ENCODE results near the gene DLGAP4. TPM values are rescaled to one million over a fixed set of nuclear protein-coding genes. Genes with fewer than 3 reads are reported as not detected.

Gene DLGAP4
- total RNA-seq, 2 donors from 2014 or later = 33.9 to 45.4 TPM

GRCh38 chr20:36270744-36271638, 35.1 kb upstream of the DLGAP4 start:
- DNase-seq (no peak), ATAC-seq (no peak)
- Mint-ChIP-seq H3K4me1 (no peaks in the 10 kb centered on the region), H3K4me3 (no peak overlapping the region), H3K27ac (no peak overlapping the region), H3K36me3 (ENCODE audit: low read depth) (peaks cover 2% of the 10 kb centered on the region), H3K27me3 (peaks cover 32% of the 10 kb centered on the region)
- no peaks in the 10 kb centered on the region for H3K9me3 ChIP-seq (ENCODE audit: control insufficient read depth, low read length, poor library complexity, severe bottlenecking)

- Mint-ChIP-seq H3K27me3 (peaks cover 40% of the 10 kb centered on the region), H3K4me3 (no peak overlapping the region), H3K4me1 (no peaks in the 10 kb centered on the region), H3K36me3 (ENCODE audit: low read depth) (peaks cover 2% of the 10 kb centered on the region), H3K27ac (no peak overlapping the region)
- no peaks in the 10 kb centered on the region for H3K9me3 ChIP-seq (ENCODE audit: control insufficient read depth, low read length, poor library complexity, severe bottlenecking)
- DNase-seq = no peak
- no peak for ATAC-seq
Measured at GRCh38 chr20:36271639-36272546, 34.2 kb upstream of the DLGAP4 start.

GRCh38 chr20:36272547-36273220, 33.5 kb upstream of the DLGAP4 start:
- Mint-ChIP-seq H3K4me3 (no peak overlapping the region), H3K4me1 (no peaks in the 10 kb centered on the region), H3K27me3 (peaks cover 44% of the 10 kb centered on the region), H3K36me3 (ENCODE audit: low read depth) (peaks cover 2% of the 10 kb centered on the region), H3K27ac (no peak overlapping the region)
- H3K9me3 ChIP-seq (ENCODE audit: control insufficient read depth, low read length, poor library complexity, severe bottlenecking) = no peaks in the 10 kb centered on the region
- no peak for ATAC-seq
- no peak for DNase-seq

- Mint-ChIP-seq H3K27me3 (peaks cover 51% of the 10 kb centered on the region), H3K36me3 (ENCODE audit: low read depth) (peaks cover 3% of the 10 kb centered on the region), H3K4me1 (no peaks in the 10 kb centered on the region), H3K4me3 (no peak overlapping the region), H3K27ac (no peak overlapping the region)
- no peaks in the 10 kb centered on the region for H3K9me3 ChIP-seq (ENCODE audit: control insufficient read depth, low read length, poor library complexity, severe bottlenecking)
- DNase-seq (no peak), ATAC-seq (no peak)
Measured at GRCh38 chr20:36273414-36274180, 32.5 kb upstream of the DLGAP4 start.

GRCh38 chr20:36274181-36274841, 31.8 kb upstream of the DLGAP4 start:
- no peak for ATAC-seq
- peaks cover 2% of the 10 kb centered on the region for H3K36me3 Mint-ChIP-seq (ENCODE audit: low read depth)
- H3K4me1 Mint-ChIP-seq = no peaks in the 10 kb centered on the region
- H3K4me3 Mint-ChIP-seq = no peak overlapping the region
- peaks cover 51% of the 10 kb centered on the region for H3K27me3 Mint-ChIP-seq
- no peak for DNase-seq
- no peaks in the 10 kb centered on the region for H3K9me3 ChIP-seq (ENCODE audit: control insufficient read depth, low read length, poor library complexity, severe bottlenecking)
- no peak overlapping the region for H3K27ac Mint-ChIP-seq

GRCh38 chr20:36275011-36275410, 31.1 kb upstream of the DLGAP4 start:
- DNase-seq (no peak), ATAC-seq (no peak)
- Mint-ChIP-seq H3K27me3 (peaks cover 54% of the 10 kb centered on the region), H3K4me1 (no peaks in the 10 kb centered on the region), H3K4me3 (no peak overlapping the region), H3K36me3 (ENCODE audit: low read depth) (peaks cover 2% of the 10 kb centered on the region), H3K27ac (no peak overlapping the region)
- H3K9me3 ChIP-seq (ENCODE audit: control insufficient read depth, low read length, poor library complexity, severe bottlenecking) = no peaks in the 10 kb centered on the region

- H3K9me3 ChIP-seq (ENCODE audit: control insufficient read depth, low read length, poor library complexity, severe bottlenecking) = no peaks in the 10 kb centered on the region
- Mint-ChIP-seq H3K27ac (no peak overlapping the region), H3K27me3 (peaks cover 58% of the 10 kb centered on the region), H3K4me3 (no peak overlapping the region), H3K4me1 (no peaks in the 10 kb centered on the region), H3K36me3 (ENCODE audit: low read depth) (peaks cover 2% of the 10 kb centered on the region)
- no peak for DNase-seq
- no peak for ATAC-seq
Measured at GRCh38 chr20:36275441-36276189, 30.5 kb upstream of the DLGAP4 start.

GRCh38 chr20:36277546-36277945, 28.6 kb upstream of the DLGAP4 start:
- H3K27me3 Mint-ChIP-seq = peaks cover 66% of the 10 kb centered on the region
- no peak overlapping the region for H3K27ac Mint-ChIP-seq
- DNase-seq (no peak), ATAC-seq (no peak)
- peaks cover 2% of the 10 kb centered on the region for H3K36me3 Mint-ChIP-seq (ENCODE audit: low read depth)
- H3K4me1 Mint-ChIP-seq = no peaks in the 10 kb centered on the region
- H3K9me3 ChIP-seq (ENCODE audit: control insufficient read depth, low read length, poor library complexity, severe bottlenecking) = no peaks in the 10 kb centered on the region
- H3K4me3 Mint-ChIP-seq = no peak overlapping the region

- H3K4me1 Mint-ChIP-seq = no peaks in the 10 kb centered on the region
- H3K9me3 ChIP-seq (ENCODE audit: control insufficient read depth, low read length, poor library complexity, severe bottlenecking) = no peaks in the 10 kb centered on the region
- no peak overlapping the region for H3K4me3 Mint-ChIP-seq
- no peak for DNase-seq
- H3K27me3 Mint-ChIP-seq = peaks cover 63% of the 10 kb centered on the region
- no peak overlapping the region for H3K27ac Mint-ChIP-seq
- H3K36me3 Mint-ChIP-seq (ENCODE audit: low read depth) = peaks cover 2% of the 10 kb centered on the region
- ATAC-seq = no peak
Measured at GRCh38 chr20:36279362-36279761, 26.8 kb upstream of the DLGAP4 start.

GRCh38 chr20:36279776-36280175, 26.4 kb upstream of the DLGAP4 start:
- Mint-ChIP-seq H3K4me3 (no peak overlapping the region), H3K36me3 (ENCODE audit: low read depth) (peaks cover 2% of the 10 kb centered on the region), H3K27me3 (peaks cover 63% of the 10 kb centered on the region), H3K4me1 (no peaks in the 10 kb centered on the region), H3K27ac (no peak overlapping the region)
- DNase-seq (no peak), ATAC-seq (no peak)
- H3K9me3 ChIP-seq (ENCODE audit: control insufficient read depth, low read length, poor library complexity, severe bottlenecking) = no peaks in the 10 kb centered on the region

- H3K27me3 Mint-ChIP-seq = peaks cover 51% of the 10 kb centered on the region
- H3K4me3 Mint-ChIP-seq = no peak overlapping the region
- no peak for ATAC-seq
- no peak for DNase-seq
- H3K36me3 Mint-ChIP-seq (ENCODE audit: low read depth) = peaks cover 2% of the 10 kb centered on the region
- H3K4me1 Mint-ChIP-seq = no peaks in the 10 kb centered on the region
- H3K9me3 ChIP-seq (ENCODE audit: control insufficient read depth, low read length, poor library complexity, severe bottlenecking) = no peaks in the 10 kb centered on the region
- no peak overlapping the region for H3K27ac Mint-ChIP-seq
Measured at GRCh38 chr20:36281785-36282380, 24.3 kb upstream of the DLGAP4 start.
